GM12865 (cell line): Measurements from ENCODE around the gene KRT9.
A peak's percentile ranks its signal among the peaks of the same experiment; 100 is the strongest.
"Not testable (repeated sequence)": the region's sequence is repeated elsewhere in the genome, so short reads cannot be mapped to it uniquely, and the experiment has no call there.

ENCODE experiments used
- DNase-seq: peaks from one replicate; pipeline ENCODE4 v3.0.0; 2010; ENCODE audit warnings: low read depth
- H3K4me3 ChIP-seq: 2 replicates; pipeline ENCODE4 v1.5.1; 2011; ENCODE audit warnings: mild to moderate bottlenecking, low read depth, low read length, control low read depth
- TF ChIP-seq, protein P1 (sequence below): IDR thresholded peaks from 2 replicates; pipeline ENCODE4 v1.5.1; 2011; ENCODE audit warnings: low read length, control low read depth, low read depth, inconsistent platforms; ENCODE audit not compliant: insufficient read depth; ENCODE audit errors: missing control alignments

KRT9 gene

DNA sequence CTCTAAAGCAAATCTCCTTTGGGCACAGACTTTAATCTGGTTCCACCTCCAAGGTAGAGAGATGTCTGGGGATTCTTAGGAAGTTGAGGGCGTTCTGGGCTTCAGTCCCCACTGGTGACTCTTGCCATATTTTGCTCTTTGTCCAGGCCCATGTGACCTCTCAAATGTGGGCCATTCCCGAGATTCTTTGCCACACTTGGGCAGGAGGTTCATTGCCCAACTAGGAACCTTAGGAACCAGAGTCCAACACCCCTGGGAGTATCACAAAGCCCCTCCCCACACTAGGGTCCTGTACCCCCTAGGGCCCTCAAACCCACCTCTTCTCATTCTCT, 8.4 kb upstream of the KRT9 start:
- no peak for DNase-seq
- H3K4me3 ChIP-seq = no peak overlapping the region
- TF ChIP-seq, protein P1, sequence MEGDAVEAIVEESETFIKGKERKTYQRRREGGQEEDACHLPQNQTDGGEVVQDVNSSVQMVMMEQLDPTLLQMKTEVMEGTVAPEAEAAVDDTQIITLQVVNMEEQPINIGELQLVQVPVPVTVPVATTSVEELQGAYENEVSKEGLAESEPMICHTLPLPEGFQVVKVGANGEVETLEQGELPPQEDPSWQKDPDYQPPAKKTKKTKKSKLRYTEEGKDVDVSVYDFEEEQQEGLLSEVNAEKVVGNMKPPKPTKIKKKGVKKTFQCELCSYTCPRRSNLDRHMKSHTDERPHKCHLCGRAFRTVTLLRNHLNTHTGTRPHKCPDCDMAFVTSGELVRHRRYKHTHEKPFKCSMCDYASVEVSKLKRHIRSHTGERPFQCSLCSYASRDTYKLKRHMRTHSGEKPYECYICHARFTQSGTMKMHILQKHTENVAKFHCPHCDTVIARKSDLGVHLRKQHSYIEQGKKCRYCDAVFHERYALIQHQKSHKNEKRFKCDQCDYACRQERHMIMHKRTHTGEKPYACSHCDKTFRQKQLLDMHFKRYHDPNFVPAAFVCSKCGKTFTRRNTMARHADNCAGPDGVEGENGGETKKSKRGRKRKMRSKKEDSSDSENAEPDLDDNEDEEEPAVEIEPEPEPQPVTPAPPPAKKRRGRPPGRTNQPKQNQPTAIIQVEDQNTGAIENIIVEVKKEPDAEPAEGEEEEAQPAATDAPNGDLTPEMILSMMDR = no peak

DNA sequence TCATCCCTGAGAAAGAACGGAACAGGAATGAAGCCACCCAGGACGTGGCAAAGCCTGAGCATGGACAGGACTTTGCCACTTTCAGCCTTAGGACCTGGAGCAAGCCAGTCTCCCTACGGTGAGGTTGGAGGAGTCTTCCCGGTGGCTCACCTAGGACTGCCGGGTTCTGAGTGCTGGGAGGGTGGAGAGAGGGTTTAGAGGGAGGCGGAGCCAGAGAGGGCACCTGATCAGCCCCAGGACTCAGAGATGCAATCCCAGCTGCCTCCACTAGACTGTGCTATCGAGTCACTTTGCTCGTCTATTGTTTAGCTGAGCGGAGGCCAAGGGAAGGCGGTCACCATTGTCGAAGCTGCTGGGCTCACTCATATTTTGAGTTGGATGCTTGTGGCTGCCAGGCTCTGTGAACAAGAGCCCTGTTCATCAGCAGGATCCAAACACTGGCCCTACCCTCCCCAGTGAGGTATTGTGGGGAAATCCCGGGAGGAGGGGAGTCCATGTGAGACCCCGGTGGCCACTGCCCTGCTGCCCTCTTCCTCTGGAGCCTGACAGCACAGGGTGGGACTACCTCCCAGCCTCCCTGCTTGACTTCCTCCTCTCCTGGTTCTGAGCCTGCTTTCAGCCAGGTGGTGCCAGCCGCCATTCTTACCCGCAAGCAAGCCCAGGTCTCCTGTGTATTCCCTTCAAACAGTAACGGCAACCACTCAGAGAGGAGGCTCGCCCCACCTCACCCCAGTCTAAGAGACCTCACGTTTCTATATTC, 7.8 kb upstream of the KRT9 start:
- no peak overlapping the region for H3K4me3 ChIP-seq
- TF ChIP-seq, protein P1 = peak; percentile 82
- DNase-seq = peak; percentile 75

DNA sequence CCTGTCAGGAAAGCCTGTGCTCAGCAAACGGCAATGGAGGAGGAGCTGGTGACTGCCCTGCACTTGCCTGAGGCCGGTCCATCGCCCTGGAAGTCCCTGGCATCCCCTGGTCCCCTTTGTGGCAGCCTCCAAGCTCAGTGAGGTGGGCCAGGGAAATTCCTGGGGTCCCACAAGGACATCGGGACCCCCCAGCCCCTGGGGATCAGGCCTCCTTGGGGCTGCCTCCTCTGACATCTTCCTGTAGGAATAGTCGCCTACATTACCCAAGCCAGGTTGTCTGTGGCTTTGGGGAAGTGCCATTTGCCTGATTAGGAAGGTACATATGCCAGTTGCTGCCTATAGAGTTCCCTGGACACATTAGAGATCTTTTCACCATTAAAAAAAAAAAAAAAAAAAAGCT, 7.1 kb upstream of the KRT9 start:
- no peak overlapping the region for H3K4me3 ChIP-seq
- TF ChIP-seq, protein P1 = no peak

DNA sequence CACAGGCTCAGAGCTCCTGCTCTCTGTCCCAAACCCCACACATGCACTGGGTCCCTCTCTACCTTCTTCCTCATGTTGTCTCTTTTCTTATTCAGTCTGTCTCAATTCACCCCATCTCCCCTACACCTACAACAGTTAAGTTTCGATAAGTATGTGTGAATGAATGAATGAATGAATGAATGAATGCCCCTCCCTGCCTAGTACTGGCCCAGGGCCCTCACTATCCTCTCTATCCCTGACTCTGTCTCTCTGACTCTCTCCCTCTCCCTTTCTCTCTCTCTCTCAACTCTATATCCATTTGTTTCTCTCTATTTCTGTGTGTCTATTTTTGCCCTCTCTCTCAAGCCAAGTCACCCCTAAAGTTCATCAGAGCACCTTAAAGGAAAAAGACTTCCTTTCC, 6.7 kb upstream of the KRT9 start:
- no peak overlapping the region for H3K4me3 ChIP-seq
- TF ChIP-seq, protein P1 = no peak
- DNase-seq = no peak

More for the DNA sequence above, 7.1 kb upstream of the KRT9 start:
- DNase-seq = no peak

DNA sequence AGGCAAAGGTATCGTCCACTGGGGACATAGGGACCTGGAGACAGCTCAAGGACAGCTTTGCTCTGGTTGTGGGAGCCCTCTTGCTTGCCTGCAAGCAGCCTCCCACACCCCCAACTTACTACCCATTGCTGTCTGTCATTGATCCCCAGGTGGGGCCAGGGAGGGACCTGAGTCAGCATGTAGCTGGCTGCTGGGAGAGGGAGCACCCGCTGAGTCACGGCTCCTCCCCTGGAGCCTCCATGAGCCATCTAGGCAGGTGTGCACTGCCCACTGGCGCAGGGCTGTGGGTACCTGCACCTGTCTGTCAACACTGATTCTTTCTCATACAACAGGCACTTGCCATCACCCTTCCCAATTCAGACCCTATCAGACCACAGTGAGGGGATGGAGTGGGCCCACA, 4.9 kb upstream of the KRT9 start:
- not testable (repeated sequence) for DNase-seq, H3K4me3 ChIP-seq

DNA sequence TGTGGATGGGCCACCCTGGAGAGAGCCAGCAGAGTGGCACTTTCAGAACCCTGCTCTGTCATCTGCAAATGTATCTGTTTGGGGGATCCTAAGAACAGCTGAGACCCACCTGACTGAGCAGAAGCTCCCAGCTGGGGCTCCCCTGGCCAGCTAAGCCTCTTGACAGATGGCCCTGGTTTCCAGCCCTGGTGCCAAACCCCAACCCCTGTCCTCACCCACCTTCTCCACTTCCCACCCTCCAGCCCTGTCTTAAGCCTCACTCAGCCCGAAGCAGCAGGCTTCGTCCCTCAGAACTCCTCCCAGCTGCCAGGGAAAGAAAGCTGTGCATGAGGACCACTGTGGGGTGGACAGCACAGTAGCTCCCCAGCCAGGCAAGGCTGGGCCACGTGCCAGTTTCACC, 3.5 kb upstream of the KRT9 start:
- DNase-seq = no peak
- TF ChIP-seq, protein P1 = no peak
- H3K4me3 ChIP-seq = no peak overlapping the region

DNA sequence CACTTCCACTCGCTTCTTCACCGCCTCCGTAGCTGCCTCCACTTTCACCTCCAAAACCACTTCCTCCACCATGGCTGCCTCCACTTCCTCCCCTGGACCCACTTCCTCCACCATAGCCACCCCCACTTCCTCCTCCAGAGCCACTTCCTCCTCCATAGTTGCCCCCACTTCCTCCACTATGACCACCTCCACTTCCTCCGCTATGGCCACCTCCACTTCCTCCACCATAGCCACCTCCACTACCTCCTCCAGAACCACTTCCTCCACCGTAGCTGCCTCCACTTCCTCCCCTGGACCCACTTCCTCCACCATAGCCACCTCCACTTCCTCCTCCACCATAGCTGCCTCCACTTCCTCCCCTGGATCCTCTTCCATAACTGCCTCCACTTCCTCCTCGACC, 4.5 kb downstream of the KRT9 start:
- no peak overlapping the region for H3K4me3 ChIP-seq
- TF ChIP-seq, protein P1 = no peak
- no peak for DNase-seq
